Body of pancreas (tissue), 4 donors: ENCODE measurements around the gene ELOVL4.

Experiments used
- CTCF ChIP-seq, 7 experiments: fragments of 450-650 bp in 4 of 7; fragments of 200-600 bp in 3 of 7; sonication (generic) in 3 of 7; IDR thresholded peaks; one replicate each; pipeline ENCODE4 v1.5.1; 2016 to 2019; ENCODE audit warnings: antibody characterized with exemption in 7 of 7
- POLR2A ChIP-seq, 3 donors: fragments of 450-650 bp; IDR thresholded peaks; one replicate each; pipeline ENCODE4 v1.6.1; 2016; ENCODE audit warnings: antibody characterized with exemption in 3 of 3, mild to moderate bottlenecking in 2 of 3

DNA sequence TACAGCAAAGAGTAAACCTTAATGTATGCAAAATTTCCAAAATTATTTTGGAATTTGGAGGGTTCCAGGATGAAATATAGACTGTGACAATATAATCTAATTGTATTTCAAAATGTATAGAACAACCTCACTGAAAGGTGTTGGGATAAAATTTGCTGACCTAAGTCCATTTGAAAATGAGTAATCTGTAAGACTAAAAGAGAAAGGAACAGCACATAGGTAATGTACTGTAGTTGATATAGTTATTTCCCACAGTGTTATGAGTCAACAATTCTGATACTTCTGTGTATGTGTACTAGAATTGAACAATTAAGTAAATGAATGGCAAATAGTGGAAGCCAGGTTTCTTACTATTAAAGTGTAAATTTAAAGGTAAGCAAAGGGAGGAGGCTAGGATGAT lies 23.8 kb upstream of the ELOVL4 start:
- TF ChIP-seq CTCF (IDR thresholded peaks at IDR 0.05) (no peak), POLR2A (IDR thresholded peaks at IDR 0.05) (no peak)
